ENCODE results near the gene ZNF345. TPM values are rescaled to one million over a fixed set of nuclear protein-coding genes. Genes with fewer than 3 reads are reported as not detected.

Gene ZNF345
- total and polyA plus RNA-seq, 9 of the 15 experiments (the other 6 are each of a cell fraction or from before 2014, with no cell fraction given): 0.38 to 1.6 (median 0.65) TPM

DNA sequence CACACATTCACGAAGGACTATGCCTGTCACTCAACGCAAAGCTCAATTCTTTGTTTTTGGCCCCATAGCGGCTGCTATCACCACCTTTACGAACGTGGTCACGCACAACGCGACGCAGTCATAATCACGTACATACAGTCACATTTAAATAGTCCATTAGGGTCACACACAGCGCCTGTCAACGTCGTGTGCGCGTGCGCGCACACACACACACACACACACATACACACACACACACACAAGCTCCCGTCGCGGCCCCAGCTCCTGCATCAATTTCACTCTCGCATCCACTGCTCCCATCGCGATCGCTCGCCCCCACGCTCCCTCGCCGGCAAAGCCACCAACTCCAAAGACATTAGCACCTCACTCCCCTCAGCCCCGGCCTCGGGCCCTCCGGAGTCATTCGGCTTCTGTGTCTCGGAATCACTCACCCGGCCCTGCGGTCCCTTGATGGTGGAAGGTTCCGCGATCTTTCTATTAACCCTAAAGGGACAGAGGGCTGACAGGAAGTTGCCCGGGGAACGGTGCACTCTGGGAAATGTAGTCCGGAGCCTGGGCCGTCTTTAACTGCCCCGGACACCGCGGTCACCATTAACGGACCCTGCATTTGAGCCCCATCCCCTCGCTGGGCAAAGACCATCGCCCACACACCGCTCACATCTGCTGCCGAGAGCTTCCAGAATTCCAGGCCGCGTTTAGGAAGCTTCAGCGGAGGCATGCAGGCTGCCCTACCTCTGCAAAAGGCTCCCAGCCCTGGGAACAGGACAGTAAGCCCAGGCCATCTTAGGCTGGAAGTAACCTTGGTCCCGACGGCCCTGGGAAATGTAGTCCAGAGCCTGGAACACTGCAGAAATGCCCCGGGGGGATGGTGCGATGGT, 12.5 kb upstream of the ZNF345 start, which contains the start of gene ZNF790 (continued):
- TF ChIP-seq, protein P1, sequence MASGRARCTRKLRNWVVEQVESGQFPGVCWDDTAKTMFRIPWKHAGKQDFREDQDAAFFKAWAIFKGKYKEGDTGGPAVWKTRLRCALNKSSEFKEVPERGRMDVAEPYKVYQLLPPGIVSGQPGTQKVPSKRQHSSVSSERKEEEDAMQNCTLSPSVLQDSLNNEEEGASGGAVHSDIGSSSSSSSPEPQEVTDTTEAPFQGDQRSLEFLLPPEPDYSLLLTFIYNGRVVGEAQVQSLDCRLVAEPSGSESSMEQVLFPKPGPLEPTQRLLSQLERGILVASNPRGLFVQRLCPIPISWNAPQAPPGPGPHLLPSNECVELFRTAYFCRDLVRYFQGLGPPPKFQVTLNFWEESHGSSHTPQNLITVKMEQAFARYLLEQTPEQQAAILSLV (tag; IDR thresholded peaks at IDR 0.05): no peak
- TF ChIP-seq ZBTB17 (CRISPR knock-in tag; IDR thresholded peaks at IDR 0.05) (no peak), ARID2 (IDR thresholded peaks at IDR 0.05) (no peak), ETV5 (CRISPR knock-in tag; IDR thresholded peaks at IDR 0.05; ENCODE audit: low read depth) (no peak), ATF1 (CRISPR knock-in tag; IDR thresholded peaks at IDR 0.05) (no peak), ATF1 (tag; IDR thresholded peaks at IDR 0.05) (peak; percentile 51; the same call in 1 of the 2 replicates), ZSCAN32 (CRISPR knock-in tag; IDR thresholded peaks at IDR 0.05) (no peak), ZNF584 (CRISPR knock-in tag; IDR thresholded peaks at IDR 0.05; ENCODE audit: low read depth) (no peak), ZNF717 (CRISPR knock-in tag; IDR thresholded peaks at IDR 0.05) (no peak), ZNF785 (CRISPR knock-in tag; IDR thresholded peaks at IDR 0.05) (no peak), PTTG1 (tag; IDR thresholded peaks at IDR 0.05; ENCODE audit: low read depth) (no peak), CEBPG (CRISPR knock-in tag; IDR thresholded peaks at IDR 0.05) (no peak), CEBPG (tag; conservative IDR thresholded peaks at IDR 0.05 in 1 of 2, IDR thresholded peaks at IDR 0.05 in 1 of 2) (no peak), CREM (IDR thresholded peaks at IDR 0.05; ENCODE audit: low read depth) (0 out of 2 replicates have a peak, but pooled peaks have one; percentile 12)
- TF ChIP-seq, protein P2, sequence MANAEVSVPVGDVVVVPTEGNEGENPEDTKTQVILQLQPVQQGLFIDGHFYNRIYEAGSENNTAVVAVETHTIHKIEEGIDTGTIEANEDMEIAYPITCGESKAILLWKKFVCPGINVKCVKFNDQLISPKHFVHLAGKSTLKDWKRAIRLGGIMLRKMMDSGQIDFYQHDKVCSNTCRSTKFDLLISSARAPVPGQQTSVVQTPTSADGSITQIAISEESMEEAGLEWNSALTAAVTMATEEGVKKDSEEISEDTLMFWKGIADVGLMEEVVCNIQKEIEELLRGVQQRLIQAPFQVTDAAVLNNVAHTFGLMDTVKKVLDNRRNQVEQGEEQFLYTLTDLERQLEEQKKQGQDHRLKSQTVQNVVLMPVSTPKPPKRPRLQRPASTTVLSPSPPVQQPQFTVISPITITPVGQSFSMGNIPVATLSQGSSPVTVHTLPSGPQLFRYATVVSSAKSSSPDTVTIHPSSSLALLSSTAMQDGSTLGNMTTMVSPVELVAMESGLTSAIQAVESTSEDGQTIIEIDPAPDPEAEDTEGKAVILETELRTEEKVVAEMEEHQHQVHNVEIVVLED (CRISPR knock-in tag; IDR thresholded peaks at IDR 0.05): peak; percentile 78
- TF ChIP-seq, protein P3, sequence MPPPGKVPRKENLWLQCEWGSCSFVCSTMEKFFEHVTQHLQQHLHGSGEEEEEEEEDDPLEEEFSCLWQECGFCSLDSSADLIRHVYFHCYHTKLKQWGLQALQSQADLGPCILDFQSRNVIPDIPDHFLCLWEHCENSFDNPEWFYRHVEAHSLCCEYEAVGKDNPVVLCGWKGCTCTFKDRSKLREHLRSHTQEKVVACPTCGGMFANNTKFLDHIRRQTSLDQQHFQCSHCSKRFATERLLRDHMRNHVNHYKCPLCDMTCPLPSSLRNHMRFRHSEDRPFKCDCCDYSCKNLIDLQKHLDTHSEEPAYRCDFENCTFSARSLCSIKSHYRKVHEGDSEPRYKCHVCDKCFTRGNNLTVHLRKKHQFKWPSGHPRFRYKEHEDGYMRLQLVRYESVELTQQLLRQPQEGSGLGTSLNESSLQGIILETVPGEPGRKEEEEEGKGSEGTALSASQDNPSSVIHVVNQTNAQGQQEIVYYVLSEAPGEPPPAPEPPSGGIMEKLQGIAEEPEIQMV (tag; conservative IDR thresholded peaks at IDR 0.05; ENCODE audit: low read depth): no peak
- TF ChIP-seq, protein P4, sequence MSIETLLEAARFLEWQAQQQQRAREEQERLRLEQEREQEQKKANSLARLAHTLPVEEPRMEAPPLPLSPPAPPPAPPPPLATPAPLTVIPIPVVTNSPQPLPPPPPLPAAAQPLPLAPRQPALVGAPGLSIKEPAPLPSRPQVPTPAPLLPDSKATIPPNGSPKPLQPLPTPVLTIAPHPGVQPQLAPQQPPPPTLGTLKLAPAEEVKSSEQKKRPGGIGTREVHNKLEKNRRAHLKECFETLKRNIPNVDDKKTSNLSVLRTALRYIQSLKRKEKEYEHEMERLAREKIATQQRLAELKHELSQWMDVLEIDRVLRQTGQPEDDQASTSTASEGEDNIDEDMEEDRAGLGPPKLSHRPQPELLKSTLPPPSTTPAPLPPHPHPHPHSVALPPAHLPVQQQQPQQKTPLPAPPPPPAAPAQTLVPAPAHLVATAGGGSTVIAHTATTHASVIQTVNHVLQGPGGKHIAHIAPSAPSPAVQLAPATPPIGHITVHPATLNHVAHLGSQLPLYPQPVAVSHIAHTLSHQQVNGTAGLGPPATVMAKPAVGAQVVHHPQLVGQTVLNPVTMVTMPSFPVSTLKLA (conservative IDR thresholded peaks at IDR 0.05): 0 out of 4 replicates have a peak, but pooled peaks of 1 of the 2 experiments have one; percentile 17
- TF ChIP-seq, protein P5, sequence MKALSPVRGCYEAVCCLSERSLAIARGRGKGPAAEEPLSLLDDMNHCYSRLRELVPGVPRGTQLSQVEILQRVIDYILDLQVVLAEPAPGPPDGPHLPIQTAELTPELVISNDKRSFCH (CRISPR knock-in tag; IDR thresholded peaks at IDR 0.05): no peak
- TF ChIP-seq, protein P5 (tag; IDR thresholded peaks at IDR 0.05): no peak
- TF ChIP-seq, protein P6, sequence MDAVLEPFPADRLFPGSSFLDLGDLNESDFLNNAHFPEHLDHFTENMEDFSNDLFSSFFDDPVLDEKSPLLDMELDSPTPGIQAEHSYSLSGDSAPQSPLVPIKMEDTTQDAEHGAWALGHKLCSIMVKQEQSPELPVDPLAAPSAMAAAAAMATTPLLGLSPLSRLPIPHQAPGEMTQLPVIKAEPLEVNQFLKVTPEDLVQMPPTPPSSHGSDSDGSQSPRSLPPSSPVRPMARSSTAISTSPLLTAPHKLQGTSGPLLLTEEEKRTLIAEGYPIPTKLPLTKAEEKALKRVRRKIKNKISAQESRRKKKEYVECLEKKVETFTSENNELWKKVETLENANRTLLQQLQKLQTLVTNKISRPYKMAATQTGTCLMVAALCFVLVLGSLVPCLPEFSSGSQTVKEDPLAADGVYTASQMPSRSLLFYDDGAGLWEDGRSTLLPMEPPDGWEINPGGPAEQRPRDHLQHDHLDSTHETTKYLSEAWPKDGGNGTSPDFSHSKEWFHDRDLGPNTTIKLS (IDR thresholded peaks at IDR 0.05; ENCODE audit: borderline replicate concordance, low read depth): no peak

Measured in K562 (cell line).